ENCODE results near the gene EXOC3L1.

The EXOC3L1 gene

DNA sequence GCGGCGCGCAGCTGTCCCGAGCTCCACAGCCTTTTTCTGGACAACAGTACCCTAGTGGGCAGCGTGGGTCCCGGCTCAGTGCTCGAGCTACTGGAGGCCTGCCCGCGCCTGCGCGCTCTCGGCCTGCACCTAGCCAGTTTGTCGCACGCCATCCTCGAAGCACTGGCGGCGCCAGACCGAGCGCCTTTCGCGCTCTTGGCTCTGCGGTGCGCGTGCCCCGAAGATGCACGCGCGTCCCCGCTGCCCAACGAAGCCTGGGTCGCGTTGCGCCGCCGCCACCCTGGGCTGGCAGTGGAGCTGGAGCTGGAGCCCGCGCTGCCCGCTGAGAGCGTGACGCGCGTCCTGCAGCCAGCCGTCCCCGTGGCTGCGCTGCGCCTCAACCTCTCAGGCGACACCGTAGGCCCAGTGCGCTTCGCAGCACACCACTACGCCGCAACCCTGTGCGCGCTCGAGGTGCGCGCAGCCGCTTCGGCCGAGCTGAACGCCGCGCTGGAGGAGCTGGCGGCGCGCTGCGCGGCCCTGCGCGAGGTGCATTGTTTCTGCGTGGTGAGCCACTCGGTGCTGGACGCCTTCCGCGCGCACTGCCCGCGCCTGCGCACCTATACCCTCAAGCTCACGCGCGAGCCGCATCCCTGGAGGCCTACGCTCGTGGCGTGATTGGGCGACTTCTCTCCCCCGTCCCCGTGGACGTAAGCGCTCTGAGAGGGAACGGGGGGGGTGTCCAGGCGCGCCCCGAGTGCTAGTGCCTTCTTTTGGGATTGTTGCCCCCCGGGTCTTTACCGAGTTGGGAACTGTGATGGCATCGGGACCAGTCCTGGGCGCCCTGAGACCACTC, 26.6 kb downstream of the EXOC3L1 start:
- H3K4me3 ChIP-seq (ENCODE audit: control insufficient read depth, low read depth, low read length), result no peak overlapping the region
- DNase-seq (ENCODE audit: low read depth), result no peak
- TF ChIP-seq, protein P1, sequence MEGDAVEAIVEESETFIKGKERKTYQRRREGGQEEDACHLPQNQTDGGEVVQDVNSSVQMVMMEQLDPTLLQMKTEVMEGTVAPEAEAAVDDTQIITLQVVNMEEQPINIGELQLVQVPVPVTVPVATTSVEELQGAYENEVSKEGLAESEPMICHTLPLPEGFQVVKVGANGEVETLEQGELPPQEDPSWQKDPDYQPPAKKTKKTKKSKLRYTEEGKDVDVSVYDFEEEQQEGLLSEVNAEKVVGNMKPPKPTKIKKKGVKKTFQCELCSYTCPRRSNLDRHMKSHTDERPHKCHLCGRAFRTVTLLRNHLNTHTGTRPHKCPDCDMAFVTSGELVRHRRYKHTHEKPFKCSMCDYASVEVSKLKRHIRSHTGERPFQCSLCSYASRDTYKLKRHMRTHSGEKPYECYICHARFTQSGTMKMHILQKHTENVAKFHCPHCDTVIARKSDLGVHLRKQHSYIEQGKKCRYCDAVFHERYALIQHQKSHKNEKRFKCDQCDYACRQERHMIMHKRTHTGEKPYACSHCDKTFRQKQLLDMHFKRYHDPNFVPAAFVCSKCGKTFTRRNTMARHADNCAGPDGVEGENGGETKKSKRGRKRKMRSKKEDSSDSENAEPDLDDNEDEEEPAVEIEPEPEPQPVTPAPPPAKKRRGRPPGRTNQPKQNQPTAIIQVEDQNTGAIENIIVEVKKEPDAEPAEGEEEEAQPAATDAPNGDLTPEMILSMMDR (conservative IDR thresholded peaks at IDR 0.05; ENCODE audit: control insufficient read depth, insufficient read depth, low read depth, low read length), result no peak

DNA sequence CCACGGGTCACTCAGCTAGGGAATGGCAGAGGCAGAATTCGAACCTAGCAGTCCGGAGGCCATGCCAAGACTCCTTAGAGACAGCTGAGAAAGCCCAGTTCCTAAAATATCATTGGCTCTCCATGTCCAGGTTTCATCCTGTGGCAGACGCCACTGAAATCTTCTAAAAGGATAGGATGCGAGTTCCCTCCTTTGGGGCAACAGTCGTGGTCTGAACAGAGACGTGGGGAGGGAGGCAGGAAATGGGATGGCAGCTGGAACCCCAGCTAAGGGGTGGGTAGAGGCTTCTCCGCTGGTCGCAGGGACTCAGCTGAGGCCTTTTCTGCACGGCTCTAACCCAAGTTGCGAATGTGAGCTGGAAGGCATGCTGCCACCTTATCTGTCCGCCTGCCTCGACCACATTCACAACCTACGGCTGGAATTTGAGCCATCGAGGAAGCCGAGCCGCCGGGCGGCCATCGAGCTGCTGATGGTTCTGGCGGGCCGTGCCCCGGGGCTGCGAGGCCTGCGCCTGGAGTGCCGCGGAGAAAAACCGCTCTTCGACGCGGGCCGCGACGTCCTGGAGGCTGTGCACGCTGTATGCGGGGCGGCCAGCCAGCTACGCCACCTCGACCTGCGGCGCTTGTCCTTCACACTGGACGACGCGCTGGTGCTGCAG, 27.3 kb downstream of the EXOC3L1 start:
- TF ChIP-seq, protein P1 (conservative IDR thresholded peaks at IDR 0.05; ENCODE audit: control insufficient read depth, insufficient read depth, low read depth, low read length), result no peak
- DNase-seq (ENCODE audit: low read depth), result no peak
- H3K4me3 ChIP-seq (ENCODE audit: control insufficient read depth, low read depth, low read length), result no peak overlapping the region

DNA sequence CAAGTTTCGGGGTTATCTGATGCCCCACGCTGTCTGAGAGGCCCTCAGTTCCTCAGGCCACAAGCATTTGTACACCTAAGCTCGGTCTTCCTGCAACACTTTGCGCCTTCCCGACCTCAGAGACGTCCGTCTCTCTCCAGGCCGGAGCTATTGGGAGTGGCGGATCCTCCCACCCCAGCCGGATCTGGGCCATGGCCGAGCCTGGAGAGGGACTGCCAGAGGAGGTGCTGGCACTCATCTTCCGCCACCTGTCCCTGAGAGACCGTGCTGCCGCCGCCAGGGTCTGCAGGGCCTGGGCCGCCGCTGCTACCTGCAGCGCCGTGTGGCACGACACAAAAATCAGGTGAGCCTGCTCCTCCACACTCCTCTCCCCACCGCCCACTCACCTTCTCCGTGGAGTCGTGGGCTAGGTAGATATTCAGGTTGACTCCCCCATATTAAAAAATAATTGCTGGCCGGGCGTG, 28.3 kb downstream of the EXOC3L1 start:
- no peak for DNase-seq (ENCODE audit: low read depth)
- H3K4me3 ChIP-seq (ENCODE audit: control insufficient read depth, low read depth, low read length), result peak overlapping the region; percentile 25
- TF ChIP-seq, protein P1 (conservative IDR thresholded peaks at IDR 0.05; ENCODE audit: control insufficient read depth, insufficient read depth, low read depth, low read length), result no peak

DNA sequence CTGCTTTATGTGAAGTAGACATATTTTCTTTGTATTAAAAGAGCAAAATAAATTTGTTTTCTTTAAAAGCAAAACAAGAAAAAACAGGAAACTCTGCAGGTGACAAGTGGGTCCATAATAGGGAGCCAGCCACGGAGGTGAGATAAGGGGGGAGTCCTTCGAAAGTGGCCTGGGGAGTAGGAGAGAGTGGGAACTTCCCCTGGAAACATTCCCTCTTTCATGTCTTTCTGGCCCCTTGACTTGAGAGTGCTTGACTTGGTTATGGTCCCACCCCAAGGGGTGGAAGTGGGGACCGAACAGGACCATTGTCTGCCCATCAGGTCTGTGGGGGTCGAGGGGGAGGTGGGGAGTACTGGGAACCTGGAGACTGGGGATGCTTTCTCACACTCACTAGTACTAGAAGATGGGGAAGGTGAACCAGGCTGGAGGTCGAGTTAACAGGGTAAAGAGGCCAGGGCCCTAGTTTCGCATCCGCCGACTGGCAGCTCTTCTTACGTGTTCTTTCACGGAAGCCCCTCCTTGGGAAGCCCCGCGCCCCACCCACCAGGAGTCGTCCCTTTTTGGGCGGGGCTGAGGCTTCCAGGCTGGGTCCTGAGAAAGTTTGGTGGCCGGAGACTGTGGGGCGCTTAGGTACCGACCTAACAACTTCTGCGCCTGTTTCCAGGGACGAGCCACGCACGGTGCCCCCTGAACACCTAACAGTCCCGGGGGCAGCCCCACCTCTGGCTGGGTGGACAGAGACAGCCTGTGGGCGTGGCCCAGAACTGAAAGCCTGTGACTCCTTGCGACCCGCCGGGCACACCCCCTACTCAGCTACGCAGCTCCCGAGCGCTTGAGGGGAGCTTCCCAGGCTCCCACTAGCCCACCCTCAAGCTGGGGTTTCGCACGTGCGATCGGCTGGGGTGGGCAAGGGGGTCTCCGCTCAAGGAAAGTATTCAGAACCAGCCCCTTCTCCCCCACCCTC, 31.0 kb downstream of the EXOC3L1 start:
- DNase-seq (ENCODE audit: low read depth), result no peak
- TF ChIP-seq, protein P1 (conservative IDR thresholded peaks at IDR 0.05; ENCODE audit: control insufficient read depth, insufficient read depth, low read depth, low read length), result no peak
- H3K4me3 ChIP-seq (ENCODE audit: control insufficient read depth, low read depth, low read length), result peak overlapping the region; percentile 90

DNA sequence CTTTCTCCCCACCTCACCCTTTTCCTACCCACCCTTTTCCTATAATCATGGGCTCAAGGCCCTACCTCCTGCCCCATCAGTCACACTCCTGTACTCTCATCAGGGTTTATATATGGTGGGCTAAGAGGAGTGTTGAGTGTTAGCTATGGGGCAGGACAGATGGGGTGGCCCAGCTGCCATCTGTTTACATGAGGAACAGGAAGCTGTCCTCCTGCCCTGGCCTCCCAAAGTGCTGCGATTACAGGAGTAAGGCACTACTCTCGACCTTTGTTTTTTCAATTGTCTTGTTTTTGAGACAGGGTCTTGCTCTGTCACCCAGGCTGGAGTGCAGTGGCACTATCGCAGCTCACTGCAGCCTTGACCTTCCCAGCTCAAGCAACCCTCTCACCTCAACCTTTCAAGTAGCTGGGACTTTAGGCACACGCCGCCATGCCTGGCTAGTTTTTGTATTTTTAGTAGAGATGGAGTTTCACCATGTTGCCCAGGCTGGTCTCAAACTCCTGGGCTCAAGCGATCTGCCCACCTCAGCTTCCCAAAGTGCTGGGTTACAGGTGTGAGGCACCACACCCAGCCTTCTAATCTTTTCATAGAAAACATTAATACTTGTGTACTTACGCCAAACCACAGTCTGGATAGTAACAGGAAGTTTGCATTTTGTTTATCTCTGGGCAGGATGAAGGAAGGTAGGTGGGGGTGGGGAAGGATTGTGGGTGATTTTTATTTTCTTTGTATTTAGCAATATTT, 31.9 kb downstream of the EXOC3L1 start:
- DNase-seq (ENCODE audit: low read depth), result no peak
- TF ChIP-seq, protein P1 (conservative IDR thresholded peaks at IDR 0.05; ENCODE audit: control insufficient read depth, insufficient read depth, low read depth, low read length), result no peak
- no peak overlapping the region for H3K4me3 ChIP-seq (ENCODE audit: control insufficient read depth, low read depth, low read length)
